SK-N-MC (cell line): ENCODE results near the gene ZMYND19.
A peak's percentile ranks its signal among the peaks of the same experiment; 100 is the strongest.

Experiments used
- DNase-seq: peaks from one replicate; pipeline ENCODE4 v3.0.0-alpha.2; 2011; ENCODE audit warnings: low read depth, low spot score
- H3K27ac ChIP-seq: fragments of 200-600 bp; sonication (generic); 2 replicates; pipeline ENCODE4 v1.5.1; 2016; ENCODE audit warnings: mixed run types
- H3K36me3 ChIP-seq: fragments of 200-600 bp; sonication (generic); 2 replicates; pipeline ENCODE4 v1.6.1; 2017; ENCODE audit warnings: antibody characterized with exemption, low read length, mixed read lengths; ENCODE audit not compliant: insufficient read depth
- H3K4me3 ChIP-seq: fragments of 200-600 bp; sonication (generic); 2 replicates; pipeline ENCODE4 v1.5.1; 2016
- H3K9ac ChIP-seq: fragments of 200-600 bp; sonication (generic); 2 replicates; pipeline ENCODE4 v1.8.0; 2017; ENCODE audit warnings: mixed run types, mixed read lengths; ENCODE audit not compliant: insufficient read length
- H3K9me3 ChIP-seq: fragments of 200-600 bp; sonication (generic); 2 replicates; pipeline ENCODE4 v1.6.1; 2017; ENCODE audit warnings: low read depth, mild to moderate bottlenecking, antibody characterized with exemption, low read length, moderate library complexity, mixed read lengths
- EZH2 ChIP-seq: fragments of 200-600 bp; sonication (generic); IDR thresholded peaks from one replicate; pipeline ENCODE4 v1.6.1; 2017; ENCODE audit warnings: antibody characterized with exemption
- FOXP2 ChIP-seq: optimal IDR thresholded peaks from 2 replicates; pipeline ENCODE3; 2011; ENCODE audit warnings: mild to moderate bottlenecking, moderate library complexity; ENCODE audit not compliant: insufficient read depth; ENCODE audit errors: extremely low read length, control extremely low read depth
- POLR2AphosphoS5 ChIP-seq: IDR thresholded peaks from 2 replicates; pipeline ENCODE4 v1.6.1; 2012; ENCODE audit warnings: mild to moderate bottlenecking, low read depth, low read length, borderline replicate concordance

ZMYND19 gene

GRCh38 chr9:137610944-137611343, 20.6 kb upstream of the ZMYND19 start:
- Histone ChIP-seq H3K9me3 (no peaks in the 10 kb centered on the region), H3K27ac (no peak overlapping the region), H3K9ac (no peak overlapping the region), H3K36me3 (peaks cover 7% of the 10 kb centered on the region; the same call in 1 of the 2 replicates), H3K4me3 (no peak overlapping the region)
- DNase-seq, result no peak
- TF ChIP-seq POLR2AphosphoS5, result no peak
- no peak for TF ChIP-seq EZH2
- TF ChIP-seq FOXP2, result no peak

- no peak overlapping the region for H3K27ac ChIP-seq
- no peaks in the 10 kb centered on the region for H3K36me3 ChIP-seq
- no peak for TF ChIP-seq FOXP2
- TF ChIP-seq POLR2AphosphoS5, result no peak
- no peak for TF ChIP-seq EZH2
- no peaks in the 10 kb centered on the region for H3K9me3 ChIP-seq
- DNase-seq, result no peak
- H3K4me3 ChIP-seq, result no peak overlapping the region
- H3K9ac ChIP-seq, result no peak overlapping the region
These were observed 17.0 kb upstream of the ZMYND19 start for GRCh38 chr9:137607141-137607857.

GRCh38 chr9:137606734-137607138, 16.4 kb upstream of the ZMYND19 start:
- H3K9me3 ChIP-seq, result no peaks in the 10 kb centered on the region
- TF ChIP-seq POLR2AphosphoS5 (no peak), EZH2 (no peak), FOXP2 (no peak)
- H3K36me3 ChIP-seq, result no peaks in the 10 kb centered on the region
- H3K9ac ChIP-seq, result no peak overlapping the region
- no peak overlapping the region for H3K27ac ChIP-seq
- peak overlapping the region; percentile 85 for H3K4me3 ChIP-seq
- DNase-seq, result no peak

- peak overlapping the region; percentile 85 for H3K4me3 ChIP-seq
- H3K36me3 ChIP-seq, result no peaks in the 10 kb centered on the region
- no peaks in the 10 kb centered on the region for H3K9me3 ChIP-seq
- no peak overlapping the region for H3K27ac ChIP-seq
- no peak for DNase-seq
- H3K9ac ChIP-seq, result peak overlapping the region; percentile 67
- no peak for TF ChIP-seq FOXP2
- TF ChIP-seq POLR2AphosphoS5, result no peak
- TF ChIP-seq EZH2, result no peak
These were observed 15.8 kb upstream of the ZMYND19 start for GRCh38 chr9:137606005-137606621.

GRCh38 chr9:137605121-137606004, 15.1 kb upstream of the ZMYND19 start, which contains the start of gene ARRDC1:
ARRDC1 (plus strand) TSS chr9:137605686; CDS start chr9:137605718, 32 bp downstream.
- peak within 1 kb of the TSS; percentile 67 for H3K9ac ChIP-seq
- H3K36me3 ChIP-seq, result no peaks in the 10 kb centered on the region
- no peak within 1 kb of the TSS for H3K27ac ChIP-seq
- peak within 1 kb of the TSS; percentile 85 for H3K4me3 ChIP-seq
- TF ChIP-seq FOXP2 (no peak), POLR2AphosphoS5 (peak; percentile 50; the same call in 1 of the 2 replicates)
- DNase-seq, result peak; percentile 34
- H3K9me3 ChIP-seq, result no peaks in the 10 kb centered on the region

GRCh38 chr9:137604345-137605086, 14.2 kb upstream of the ZMYND19 start:
- Histone ChIP-seq H3K9ac (no peak overlapping the region), H3K9me3 (no peaks in the 10 kb centered on the region), H3K27ac (no peak overlapping the region), H3K4me3 (peak overlapping the region; percentile 52), H3K36me3 (no peaks in the 10 kb centered on the region)
- TF ChIP-seq POLR2AphosphoS5 (no peak), EZH2 (no peak), FOXP2 (no peak)
- DNase-seq, result no peak

- Histone ChIP-seq H3K4me3 (no peak overlapping the region), H3K9me3 (no peaks in the 10 kb centered on the region), H3K36me3 (no peaks in the 10 kb centered on the region), H3K9ac (no peak overlapping the region), H3K27ac (no peak overlapping the region)
- no peak for DNase-seq
- TF ChIP-seq EZH2, result no peak
- no peak for TF ChIP-seq FOXP2
- no peak for TF ChIP-seq POLR2AphosphoS5
These were observed 13.6 kb upstream of the ZMYND19 start for GRCh38 chr9:137603879-137604278.
